H1 (cell line): Measurements from ENCODE around the gene RBM34. TPM values are rescaled to one million over a fixed set of nuclear protein-coding genes. Genes with fewer than 3 reads are reported as not detected.
"Not testable (repeated sequence)": the region's sequence is repeated elsewhere in the genome, so short reads cannot be mapped to it uniquely, and the experiment has no call there.

Experiments
- CTCF ChIA-PET: fragments of 300-600 bp; sonication (Branson Sonifier 250); formaldehyde crosslinking; loops from one replicate; lab custom pipeline; 2021; ENCODE audit not compliant: partially characterized antibody; lab: Charles Lee
- POLR2A ChIA-PET: fragments of 300-600 bp; sonication (Branson Sonifier 250); formaldehyde crosslinking; loops from one replicate; lab custom pipeline; 2021; ENCODE audit warnings: inconsistent platforms; ENCODE audit not compliant: partially characterized antibody; lab: Charles Lee
- DNase-seq, 2 experiments: peaks; one replicate each; pipeline versions ENCODE4 v3.0.0 to v3.0.0-alpha.2; 2010 to 2022; ENCODE audit warnings: low spot score in 2 of 2, low read depth in 1 of 2, mixed read lengths in 1 of 2
- FAIRE-seq: peaks from 2 replicates; lab custom pipeline; 2011; peaks lifted over from hg19 to GRCh38; lab: Jason Lieb, UNC
- H2AFZ ChIP-seq: 2 replicates; pipeline ENCODE4 v1.8.1; 2012; ENCODE audit warnings: low read length, inconsistent platforms
- H2AK5ac ChIP-seq: 2 replicates; pipeline ENCODE4 v1.6.1; 2013; ENCODE audit warnings: low read depth, low read length
- H2BK120ac ChIP-seq: replicated peaks from 2 replicates; pipeline ENCODE3; 2013; ENCODE audit warnings: low read depth, low read length, inconsistent platforms
- H2BK12ac ChIP-seq: 2 replicates; pipeline ENCODE4 v1.6.1; 2013; ENCODE audit warnings: low read depth, low read length
- H2BK15ac ChIP-seq: 2 replicates; pipeline ENCODE4 v1.6.1; 2013; ENCODE audit warnings: low read length
- H2BK20ac ChIP-seq: 2 replicates; pipeline ENCODE4 v1.6.1; 2013; ENCODE audit warnings: low read length
- H2BK5ac ChIP-seq: 2 replicates; pipeline ENCODE4 v1.6.1; 2013; ENCODE audit warnings: low read depth, low read length
- H3K14ac ChIP-seq: 2 replicates; pipeline ENCODE4 v1.6.1; 2013; ENCODE audit warnings: inconsistent platforms; ENCODE audit not compliant: insufficient read length
- H3K18ac ChIP-seq: 2 replicates; pipeline ENCODE4 v1.6.1; 2013; ENCODE audit warnings: low read length; ENCODE audit errors: extremely low read depth
- H3K23ac ChIP-seq: 2 replicates; pipeline ENCODE4 v1.6.1; 2013; ENCODE audit warnings: inconsistent platforms; ENCODE audit not compliant: insufficient read length
- H3K23me2 ChIP-seq: 2 replicates; pipeline ENCODE4 v1.6.1; 2013; ENCODE audit warnings: low read depth, low read length
- H3K27ac ChIP-seq: 2 replicates; pipeline ENCODE4 v1.6.1; 2011; ENCODE audit warnings: low read depth, low read length, inconsistent platforms
- H3K27me3 ChIP-seq, 4 experiments: replicated peaks in 1 of 4; 1 replicate in 1 of 4; 2 replicates in 3 of 4; pipeline versions ENCODE4 v1.6.1 to v1.8.1; 2011 to 2013; ENCODE audit warnings: low read length in 3 of 4, mild to moderate bottlenecking in 3 of 4, inconsistent platforms in 2 of 4, mixed read lengths in 2 of 4, moderate library complexity in 1 of 4; ENCODE audit not compliant: control insufficient read depth in 3 of 4, insufficient read depth in 3 of 4; ENCODE audit errors: extremely low read depth in 1 of 4
- H3K36me3 ChIP-seq, 4 experiments: 2 replicates each; pipeline versions ENCODE4 v1.6.1 to v1.8.1; 2011 to 2013; ENCODE audit warnings: mild to moderate bottlenecking in 4 of 4, low read length in 3 of 4, moderate library complexity in 2 of 4, control low read depth in 1 of 4, inconsistent platforms in 1 of 4; ENCODE audit not compliant: insufficient read depth in 4 of 4, control insufficient read depth in 2 of 4
- H3K4ac ChIP-seq: replicated peaks from 2 replicates; pipeline ENCODE3; 2013; ENCODE audit warnings: low read length, low read depth, mixed read lengths, inconsistent platforms; ENCODE audit not compliant: insufficient read length
- H3K4me1 ChIP-seq, 4 experiments: replicated peaks in 1 of 4; 1 replicate in 1 of 4; 2 replicates in 3 of 4; pipeline versions ENCODE4 v1.6.1 to v1.8.1; 2011 to 2013; ENCODE audit warnings: low read length in 3 of 4, inconsistent platforms in 2 of 4, mixed read lengths in 1 of 4; ENCODE audit not compliant: insufficient read depth in 4 of 4, control insufficient read depth in 3 of 4
- H3K4me2 ChIP-seq, 2 experiments: 2 replicates each; pipeline versions ENCODE4 v1.6.1 to v1.8.1; 2011 to 2013; ENCODE audit warnings: low read depth in 2 of 2, low read length in 2 of 2, control low read depth in 1 of 2, inconsistent platforms in 1 of 2, mild to moderate bottlenecking in 1 of 2; ENCODE audit not compliant: insufficient read depth in 1 of 2
- H3K4me3 ChIP-seq, 4 experiments: fragments of 200-600, 300-600 bp in 1 of 4; sonication (generic), shearing (Covaris generic), sonication (Bioruptor Twin) in 1 of 4; 2 replicates each; pipeline versions ENCODE4 v1.5.1 to v1.8.1; 2011 to 2016; ENCODE audit warnings: low read length in 4 of 4, low read depth in 3 of 4, control low read depth in 2 of 4, inconsistent platforms in 2 of 4, mild to moderate bottlenecking in 2 of 4, mixed read lengths in 1 of 4, moderate library complexity in 1 of 4; ENCODE audit not compliant: insufficient read depth in 2 of 4; ENCODE audit errors: extremely low read depth in 1 of 4
- H3K56ac ChIP-seq: replicated peaks from 2 replicates; pipeline ENCODE3; 2013; ENCODE audit warnings: low read depth, mild to moderate bottlenecking, mixed read lengths, low read length, inconsistent platforms; ENCODE audit not compliant: insufficient read length
- H3K79me1 ChIP-seq: 2 replicates; pipeline ENCODE4 v1.6.1; 2013; ENCODE audit warnings: low read depth, low read length, control low read depth
- H3K79me2 ChIP-seq, 2 experiments: 2 replicates each; pipeline versions ENCODE4 v1.6.1 to v1.8.1; 2012 to 2013; ENCODE audit warnings: low read length in 2 of 2, mild to moderate bottlenecking in 2 of 2, inconsistent platforms in 1 of 2; ENCODE audit not compliant: insufficient read depth in 2 of 2, control insufficient read depth in 1 of 2
- H3K9ac ChIP-seq, 4 experiments: replicated peaks in 1 of 4; 1 replicate in 1 of 4; 2 replicates in 3 of 4; pipeline versions ENCODE4 v1.6.1 to v1.8.1; 2011 to 2013; ENCODE audit warnings: low read depth in 3 of 4, low read length in 3 of 4, control low read depth in 2 of 4, mild to moderate bottlenecking in 2 of 4, moderate library complexity in 2 of 4, inconsistent platforms in 1 of 4; ENCODE audit errors: extremely low read depth in 1 of 4
- H3K9me3 ChIP-seq, 2 experiments: 2 replicates each; pipeline versions ENCODE4 v1.6.1 to v1.8.1; 2012 to 2013; ENCODE audit warnings: mild to moderate bottlenecking in 2 of 2, moderate library complexity in 2 of 2, control low read depth in 1 of 2, inconsistent platforms in 1 of 2, low read depth in 1 of 2, low read length in 1 of 2, mixed read lengths in 1 of 2; ENCODE audit not compliant: insufficient read depth in 2 of 2
- H4K20me1 ChIP-seq, 2 experiments: replicated peaks in 1 of 2; 2 replicates each; pipeline versions ENCODE3 to v1.8.1; 2011 to 2013; ENCODE audit warnings: inconsistent platforms in 2 of 2, low read length in 2 of 2, mild to moderate bottlenecking in 1 of 2; ENCODE audit not compliant: insufficient read depth in 2 of 2, control insufficient read depth in 1 of 2
- H4K5ac ChIP-seq: 2 replicates; pipeline ENCODE4 v1.6.1; 2013; ENCODE audit warnings: low read length, low read depth, mixed read lengths, inconsistent platforms; ENCODE audit not compliant: insufficient read length
- H4K8ac ChIP-seq: 2 replicates; pipeline ENCODE4 v1.8.0; 2013; ENCODE audit warnings: mild to moderate bottlenecking, moderate library complexity, low read length, inconsistent platforms; ENCODE audit not compliant: insufficient read depth; ENCODE audit errors: extremely low read depth
- H4K91ac ChIP-seq: replicated peaks from 2 replicates; pipeline ENCODE3; 2013; ENCODE audit warnings: low read length, mixed read lengths, inconsistent platforms; ENCODE audit not compliant: insufficient read length
- WGBS, 2 experiments: shearing (Covaris generic) in 1 of 2; methylation state at CpG; one replicate each; pipeline versions ENCODE4 v1.1.6 to v1.1.7; 2013 to 2015; ENCODE audit warnings: low lambda C conversion rate in 2 of 2, mixed read lengths in 2 of 2, inconsistent platforms in 1 of 2, low coverage in 1 of 2, missing lambda C conversion rate in 1 of 2; ENCODE audit not compliant: insufficient replicate concordance in 2 of 2, insufficient coverage in 1 of 2, insufficient read length in 1 of 2; ENCODE audit errors: extremely low coverage in 1 of 2, missing lambda C conversion rate in 1 of 2; 5-methylcytosine and 5-hydroxymethylcytosine counted together
- polyA plus RNA-seq, 7 experiments: library from polyadenylated mRNA; depleted of rRNA in 3 of 7; stranded (reverse) in 5 of 7; unstranded in 2 of 7; fragments of >200 nt in 5 of 7; fragments of 200-250 nt in 2 of 7; gene quantifications; 1 replicate in 5 of 7; 2 replicates in 1 of 7; 4 replicates in 1 of 7; pipeline versions ENCODE4 v1.2.1 to v1.2.3, GENCODE V29; 2011 to 2013; ENCODE audit warnings: missing spikeins in 2 of 7, mixed read lengths in 2 of 7
- total RNA-seq: library from RNA; stranded (reverse); fragmentation: NEBNext Ultra II Directional; extraction: Animal tissue kit (Norgen Biotek cat#: 25700); gene quantifications from 2 replicates; pipeline ENCODE4 v1.2.1, GENCODE V29; 2021

The RBM34 gene
- total and polyA plus RNA-seq, 2 of the 8 experiments (the other 6 are each of a cell fraction or from before 2014, with no cell fraction given) = 18.8 to 108 TPM

GRCh38 chr1:235091319-235092044 lies 69.6 kb downstream of the RBM34 start:
- H4K20me1 ChIP-seq, H3K27ac ChIP-seq, DNase-seq, H3K79me1 ChIP-seq, H3K9ac ChIP-seq, H2AFZ ChIP-seq, H3K56ac ChIP-seq, H4K8ac ChIP-seq, H3K4me3 ChIP-seq, H3K14ac ChIP-seq, H3K36me3 ChIP-seq, H3K23ac ChIP-seq, H3K23me2 ChIP-seq, H3K27me3 ChIP-seq, H3K9me3 ChIP-seq, H3K79me2 ChIP-seq, H4K5ac ChIP-seq, FAIRE-seq: not testable (repeated sequence)
- POLR2A ChIA-PET = interaction anchor here (0.6 to 2.2 kb wide), 4 partner anchors 16 to 115 kb away, joined by 3 to 6 read pairs (median 3); no protein-coding TSS in a partner anchor
- Histone ChIP-seq H3K18ac (peak overlapping the region; percentile 95), H2BK5ac (peak overlapping the region; percentile 97; the same call in 1 of the 2 replicates), H2BK120ac (peak overlapping the region; percentile 11), H3K4me2 (peak overlapping the region; percentile 47 to 55; a peak in 1 of 4 replicates), H3K4me1 (peaks cover 2 to 24% (median 20%) of the 10 kb centered on the region in 4 experiments), H4K91ac (peak overlapping the region; percentile 81), H2AK5ac (peak overlapping the region; percentile 98; the same call in 1 of the 2 replicates), H3K4ac (peak overlapping the region; percentile 29), H2BK15ac (peak overlapping the region; percentile 90; the same call in 1 of the 2 replicates), H2BK20ac (peak overlapping the region; percentile 98; the same call in 1 of the 2 replicates), H2BK12ac (peak overlapping the region; percentile 100)
- 93% methylated on average over 20 of the region's 20 CpGs; no CpG with 5 or more reads in 1 of the 2 experiments for WGBS, 2 experiments
- CTCF ChIA-PET = interaction anchor here (0.6 to 8.5 kb wide), 20 partner anchors 8 to 591 kb away, joined by 3 to 68 read pairs (median 4); no protein-coding TSS in a partner anchor
